SK-N-SH treated with all-trans-retinoic acid at 6 μM for 48 hours (cell line): ENCODE measurements around the gene ADORA1.

Experiments
- ATAC-seq: fragments of 200-7000 bp; cut with Tn5 transposase; 3 replicates; pipeline ENCODE4 v1.9.1; 2020; ENCODE audit warnings: mild to moderate bottlenecking, moderate library complexity
- ARNTL ChIP-seq: fragments of 450-650 bp; formaldehyde crosslinking; IDR thresholded peaks from 2 replicates; pipeline ENCODE4 v1.5.0; 2020; ENCODE audit warnings: low read depth, mild to moderate bottlenecking, moderate library complexity, borderline replicate concordance
- BACH2 ChIP-seq: fragments of 250-450 bp; sonication (Bioruptor Pico); IDR thresholded peaks from 2 replicates; pipeline ENCODE4 v1.9.0; 2021; ENCODE audit warnings: mild to moderate bottlenecking, borderline replicate concordance
- CSDC2 ChIP-seq: fragments of 250-450 bp; sonication (Bioruptor Pico); IDR thresholded peaks from 2 replicates; pipeline ENCODE4 v1.5.0; 2020; ENCODE audit warnings: mild to moderate bottlenecking, moderate library complexity
- CSRNP3 ChIP-seq: fragments of 250-450 bp; sonication (Bioruptor Pico); IDR thresholded peaks from 2 replicates; pipeline ENCODE4 v1.5.1; 2021; ENCODE audit warnings: mild to moderate bottlenecking, moderate library complexity
- ESRRG ChIP-seq: fragments of 250-450 bp; sonication (Bioruptor Pico); IDR thresholded peaks from 2 replicates; pipeline ENCODE4 v1.6.1; 2021; ENCODE audit warnings: mild to moderate bottlenecking
- GLIS3 ChIP-seq: fragments of 250-450 bp; sonication (Bioruptor Pico); IDR thresholded peaks from 2 replicates; pipeline ENCODE4 v1.5.0; 2020; ENCODE audit warnings: mild to moderate bottlenecking, moderate library complexity
- ISL1 ChIP-seq: fragments of 250-450 bp; sonication (Bioruptor Pico); IDR thresholded peaks from 2 replicates; pipeline ENCODE4 v2.1.2; 2022; ENCODE audit warnings: mild to moderate bottlenecking, moderate library complexity
- OSR1 ChIP-seq: fragments of 250-450 bp; sonication (Bioruptor Pico); IDR thresholded peaks from 2 replicates; pipeline ENCODE4 v1.8.0; 2022; ENCODE audit warnings: moderate library complexity, mild to moderate bottlenecking, inconsistent platforms
- PATZ1 ChIP-seq: fragments of 250-450 bp; sonication (Bioruptor Pico); IDR thresholded peaks from 2 replicates; pipeline ENCODE4 v1.8.0; 2020; ENCODE audit warnings: mild to moderate bottlenecking, moderate library complexity, borderline replicate concordance
- PPARA ChIP-seq: fragments of 250-450 bp; sonication (Bioruptor Pico); IDR thresholded peaks from 2 replicates; pipeline ENCODE4 v1.5.0; 2020; ENCODE audit warnings: mild to moderate bottlenecking, borderline replicate concordance
- RARB ChIP-seq: fragments of 250-450 bp; sonication (Bioruptor Pico); IDR thresholded peaks from 2 replicates; pipeline ENCODE4 v1.8.0; 2021; ENCODE audit warnings: mild to moderate bottlenecking, moderate library complexity
- SNAI2 ChIP-seq: fragments of 250-450 bp; sonication (Bioruptor Pico); IDR thresholded peaks from 2 replicates; pipeline ENCODE4 v1.5.0; 2020; ENCODE audit warnings: mild to moderate bottlenecking, moderate library complexity
- TCF4 ChIP-seq: fragments of 250-450 bp; sonication (Bioruptor Pico); IDR thresholded peaks from 2 replicates; pipeline ENCODE4 v1.8.0; 2021; ENCODE audit warnings: mild to moderate bottlenecking, moderate library complexity, borderline replicate concordance
- TOX ChIP-seq: fragments of 250-450 bp; sonication (Bioruptor Pico); IDR thresholded peaks from 2 replicates; pipeline ENCODE4 v1.8.0; 2021; ENCODE audit warnings: mild to moderate bottlenecking, moderate library complexity, borderline replicate concordance
- TSHZ2 ChIP-seq: fragments of 250-450 bp; sonication (Bioruptor Pico); IDR thresholded peaks from 2 replicates; pipeline ENCODE4 v1.5.0; 2020; ENCODE audit warnings: mild to moderate bottlenecking, moderate library complexity
- ZC3H10 ChIP-seq: fragments of 250-450 bp; sonication (Bioruptor Pico); IDR thresholded peaks from 2 replicates; pipeline ENCODE4 v1.5.1; 2021; ENCODE audit warnings: mild to moderate bottlenecking, moderate library complexity
- ZFP3 ChIP-seq: fragments of 250-450 bp; sonication (Bioruptor Pico); IDR thresholded peaks from 2 replicates; pipeline ENCODE4 v1.5.0; 2020; ENCODE audit warnings: mild to moderate bottlenecking, moderate library complexity
- ZFP30 ChIP-seq: fragments of 450-650 bp; formaldehyde crosslinking; IDR thresholded peaks from 2 replicates; pipeline ENCODE4 v1.5.0; 2022; ENCODE audit warnings: mild to moderate bottlenecking, moderate library complexity
- ZNF565 ChIP-seq: fragments of 450-650 bp; formaldehyde crosslinking; conservative IDR thresholded peaks from 2 replicates; pipeline ENCODE4 v1.5.0; 2020; ENCODE audit warnings: low read depth, mild to moderate bottlenecking, moderate library complexity
- ZNF70 ChIP-seq: fragments of 450-650 bp; formaldehyde crosslinking; IDR thresholded peaks from 2 replicates; pipeline ENCODE4 v1.5.0; 2020; ENCODE audit warnings: mild to moderate bottlenecking, moderate library complexity
- ZNF8 ChIP-seq: fragments of 450-650 bp; formaldehyde crosslinking; IDR thresholded peaks from 2 replicates; pipeline ENCODE4 v1.5.0; 2020; ENCODE audit warnings: mild to moderate bottlenecking, moderate library complexity
- TF ChIP-seq, protein P1 (sequence below): fragments of 250-450 bp; sonication (Bioruptor Pico); IDR thresholded peaks from 2 replicates; pipeline ENCODE4 v1.8.0; 2021; ENCODE audit warnings: low read depth, mild to moderate bottlenecking, moderate library complexity, borderline replicate concordance
- TF ChIP-seq, protein P2 (sequence below): fragments of 250-450 bp; sonication (Bioruptor Pico); IDR thresholded peaks from 2 replicates; pipeline ENCODE4 v1.5.1; 2020; ENCODE audit warnings: low read depth, mild to moderate bottlenecking, moderate library complexity

The ADORA1 gene

GRCh38 chr1:203156280-203156679 lies 28.8 kb downstream of the ADORA1 start:
- ATAC-seq: no peak
- TF ChIP-seq SNAI2: no peak
- TF ChIP-seq, protein P1, sequence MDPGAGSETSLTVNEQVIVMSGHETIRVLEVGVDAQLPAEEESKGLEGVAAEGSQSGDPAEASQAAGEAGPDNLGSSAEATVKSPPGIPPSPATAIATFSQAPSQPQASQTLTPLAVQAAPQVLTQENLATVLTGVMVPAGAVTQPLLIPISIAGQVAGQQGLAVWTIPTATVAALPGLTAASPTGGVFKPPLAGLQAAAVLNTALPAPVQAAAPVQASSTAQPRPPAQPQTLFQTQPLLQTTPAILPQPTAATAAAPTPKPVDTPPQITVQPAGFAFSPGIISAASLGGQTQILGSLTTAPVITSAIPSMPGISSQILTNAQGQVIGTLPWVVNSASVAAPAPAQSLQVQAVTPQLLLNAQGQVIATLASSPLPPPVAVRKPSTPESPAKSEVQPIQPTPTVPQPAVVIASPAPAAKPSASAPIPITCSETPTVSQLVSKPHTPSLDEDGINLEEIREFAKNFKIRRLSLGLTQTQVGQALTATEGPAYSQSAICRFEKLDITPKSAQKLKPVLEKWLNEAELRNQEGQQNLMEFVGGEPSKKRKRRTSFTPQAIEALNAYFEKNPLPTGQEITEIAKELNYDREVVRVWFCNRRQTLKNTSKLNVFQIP (CRISPR knock-in tag): no peak
- TF ChIP-seq ZNF8: no peak
- TF ChIP-seq ARNTL (CRISPR knock-in tag): no peak
- no peak for TF ChIP-seq TSHZ2
- TF ChIP-seq ZFP30: no peak
- TF ChIP-seq, protein P2, sequence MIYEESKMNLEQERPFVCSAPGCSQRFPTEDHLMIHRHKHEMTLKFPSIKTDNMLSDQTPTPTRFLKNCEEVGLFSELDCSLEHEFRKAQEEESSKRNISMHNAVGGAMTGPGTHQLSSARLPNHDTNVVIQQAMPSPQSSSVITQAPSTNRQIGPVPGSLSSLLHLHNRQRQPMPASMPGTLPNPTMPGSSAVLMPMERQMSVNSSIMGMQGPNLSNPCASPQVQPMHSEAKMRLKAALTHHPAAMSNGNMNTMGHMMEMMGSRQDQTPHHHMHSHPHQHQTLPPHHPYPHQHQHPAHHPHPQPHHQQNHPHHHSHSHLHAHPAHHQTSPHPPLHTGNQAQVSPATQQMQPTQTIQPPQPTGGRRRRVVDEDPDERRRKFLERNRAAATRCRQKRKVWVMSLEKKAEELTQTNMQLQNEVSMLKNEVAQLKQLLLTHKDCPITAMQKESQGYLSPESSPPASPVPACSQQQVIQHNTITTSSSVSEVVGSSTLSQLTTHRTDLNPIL: no peak
- no peak for TF ChIP-seq ISL1 (CRISPR knock-in tag)
- TF ChIP-seq ZC3H10 (CRISPR knock-in tag): no peak
- TF ChIP-seq RARB: no peak
- TF ChIP-seq ESRRG (CRISPR knock-in tag): no peak
- no peak for TF ChIP-seq BACH2 (CRISPR knock-in tag)
- no peak for TF ChIP-seq GLIS3 (CRISPR knock-in tag)
- no peak for TF ChIP-seq TOX (CRISPR knock-in tag)
- no peak for TF ChIP-seq TCF4 (CRISPR knock-in tag)

- TF ChIP-seq ZFP3 (CRISPR knock-in tag) (no peak), ESRRG (CRISPR knock-in tag) (no peak), ZC3H10 (CRISPR knock-in tag) (no peak), RARB (no peak), ZNF70 (no peak), ARNTL (CRISPR knock-in tag) (no peak), CSDC2 (CRISPR knock-in tag) (no peak), PPARA (CRISPR knock-in tag) (no peak), SNAI2 (no peak), ZFP30 (no peak), CSRNP3 (no peak), GLIS3 (CRISPR knock-in tag) (no peak), BACH2 (CRISPR knock-in tag) (no peak), OSR1 (CRISPR knock-in tag) (no peak), TCF4 (CRISPR knock-in tag) (no peak), ZNF565 (CRISPR knock-in tag) (no peak)
- TF ChIP-seq, protein P1 (CRISPR knock-in tag): no peak
- ATAC-seq: no peak
Measured at GRCh38 chr1:203158423-203158822, 30.9 kb downstream of the ADORA1 start.

- ATAC-seq: no peak
- TF ChIP-seq SNAI2 (no peak), ZNF565 (CRISPR knock-in tag) (no peak), PATZ1 (no peak), RARB (no peak), ESRRG (CRISPR knock-in tag) (no peak), ZNF8 (no peak), BACH2 (CRISPR knock-in tag) (no peak), TSHZ2 (no peak), ISL1 (CRISPR knock-in tag) (no peak), CSDC2 (CRISPR knock-in tag) (no peak)
Measured at GRCh38 chr1:203158960-203159665, 31.6 kb downstream of the ADORA1 start.
